ENCODE data around the gene PTPRU. TPM values are rescaled to one million over a fixed set of nuclear protein-coding genes. Genes with fewer than 3 reads are reported as not detected.

PTPRU gene
- total RNA-seq, 1 donor from 2014 or later = 22.1 TPM

GRCh38 chr1:29237852-29238619 lies 1.7 kb downstream of the PTPRU start:
- peak; percentile 77 for DNase-seq
- intact Hi-C loops (cut with DNase I) = loop anchor here (5.0 to 10.0 kb wide), 3 partner anchors 617 to 1469 kb away; no protein-coding TSS in a partner anchor
- peak; percentile 65 for ATAC-seq (ENCODE audit: poor library complexity)

GRCh38 chr1:29238620-29239002 lies 2.3 kb downstream of the PTPRU start:
- DNase-seq = no peak
- ATAC-seq (ENCODE audit: poor library complexity) = no peak
- intact Hi-C loops (cut with DNase I) = loop anchor here (5.0 to 10.0 kb wide), 3 partner anchors 616 to 1469 kb away; no protein-coding TSS in a partner anchor

GRCh38 chr1:29239142-29239541 lies 2.8 kb downstream of the PTPRU start:
- ATAC-seq (ENCODE audit: poor library complexity) = no peak
- intact Hi-C loops (cut with DNase I) = loop anchor here (5.0 to 10.0 kb wide), 3 partner anchors 616 to 1468 kb away; no protein-coding TSS in a partner anchor
- DNase-seq = no peak

- intact Hi-C loops (cut with DNase I) = loop anchor here (5.0 to 10.0 kb wide), 2 partner anchors 204 to 862 kb away; no protein-coding TSS in a partner anchor
- DNase-seq = no peak
Observed at GRCh38 chr1:29240400-29240837, 4.1 kb downstream of the PTPRU start.

GRCh38 chr1:29240986-29241385 lies 4.7 kb downstream of the PTPRU start:
- intact Hi-C loops (cut with DNase I) = loop anchor here (5.0 to 10.0 kb wide), 2 partner anchors 204 to 861 kb away; no protein-coding TSS in a partner anchor
- DNase-seq (no peak), ATAC-seq (ENCODE audit: poor library complexity) (no peak)

More at GRCh38 chr1:29240400-29240837, 4.1 kb downstream of the PTPRU start:
- ATAC-seq (ENCODE audit: poor library complexity) = no peak

GRCh38 chr1:29243023-29243870 lies 6.9 kb downstream of the PTPRU start:
- DNase-seq = no peak
- intact Hi-C loops (cut with DNase I) = loop anchor here (5.0 to 10.0 kb wide), 2 partner anchors 202 to 859 kb away; no protein-coding TSS in a partner anchor
- no peak for ATAC-seq (ENCODE audit: poor library complexity)

GRCh38 chr1:29243871-29244200 lies 7.5 kb downstream of the PTPRU start:
- ATAC-seq (ENCODE audit: poor library complexity) = no peak
- no peak for DNase-seq
- intact Hi-C loops (cut with DNase I) = loop anchor here (5.0 to 10.0 kb wide), 2 partner anchors 201 to 858 kb away; no protein-coding TSS in a partner anchor

- DNase-seq (no peak), ATAC-seq (ENCODE audit: poor library complexity) (no peak)
- intact Hi-C loops (cut with DNase I) = loop anchor here (10.0 kb wide), 1 partner anchor 200 kb away; no protein-coding TSS in a partner anchor
Observed at GRCh38 chr1:29245261-29245660, 8.9 kb downstream of the PTPRU start.

GRCh38 chr1:29245876-29246275 lies 9.6 kb downstream of the PTPRU start:
- intact Hi-C loops (cut with DNase I) = loop anchor here (10.0 kb wide), 1 partner anchor 199 kb away; no protein-coding TSS in a partner anchor
- ATAC-seq (ENCODE audit: poor library complexity) = peak; percentile 53
- DNase-seq = no peak

- ATAC-seq (ENCODE audit: poor library complexity) (no peak), DNase-seq (no peak)
- intact Hi-C loops (cut with DNase I) = loop anchor here (10.0 kb wide), 1 partner anchor 198 kb away; no protein-coding TSS in a partner anchor
Observed at GRCh38 chr1:29247044-29247443, 10.7 kb downstream of the PTPRU start.

GRCh38 chr1:29247571-29248273 lies 11.4 kb downstream of the PTPRU start:
- intact Hi-C loops (cut with DNase I) = loop anchor here (10.0 kb wide), 1 partner anchor 197 kb away; no protein-coding TSS in a partner anchor
- no peak for DNase-seq
- no peak for ATAC-seq (ENCODE audit: poor library complexity)

- DNase-seq (no peak), ATAC-seq (ENCODE audit: poor library complexity) (no peak)
- intact Hi-C loops (cut with DNase I) = loop anchor here (10.0 kb wide), 1 partner anchor 196 kb away; no protein-coding TSS in a partner anchor
Observed at GRCh38 chr1:29248409-29248808, 12.1 kb downstream of the PTPRU start.

- ATAC-seq (ENCODE audit: poor library complexity) = no peak
- intact Hi-C loops (cut with DNase I) = loop anchor here (10.0 kb wide), 1 partner anchor 196 kb away; no protein-coding TSS in a partner anchor
- DNase-seq = no peak
Observed at GRCh38 chr1:29249170-29249691, 12.9 kb downstream of the PTPRU start.

GRCh38 chr1:29249951-29250581 lies 13.7 kb downstream of the PTPRU start:
- DNase-seq (no peak), ATAC-seq (ENCODE audit: poor library complexity) (no peak)
- intact Hi-C loops (cut with DNase I) = loop anchor here (10.0 kb wide), 1 partner anchor 195 kb away; no protein-coding TSS in a partner anchor

GRCh38 chr1:29251164-29252124 lies 15.1 kb downstream of the PTPRU start:
- intact Hi-C loops (cut with DNase I) = no loop called here
- ATAC-seq (ENCODE audit: poor library complexity) (no peak), DNase-seq (no peak)

- DNase-seq = no peak
- intact Hi-C loops (cut with DNase I) = no loop called here
- ATAC-seq (ENCODE audit: poor library complexity) = no peak
Observed at GRCh38 chr1:29253180-29253579, 16.9 kb downstream of the PTPRU start.

Data from Right ventricle myocardium superior (tissue), 1 donor.